HG03571 (cell line): Measurements from ENCODE around the gene MET.
"Not testable (repeated sequence)": the region's sequence is repeated elsewhere in the genome, so short reads cannot be mapped to it uniquely, and the experiment has no call there.

Experiments
- ATAC-seq: cut with Tn5 transposase; IDR thresholded peaks from one replicate; pipeline ENCODE4 v1.9.1; 2021; ENCODE audit not compliant: unreplicated experiment

MET gene

DNA sequence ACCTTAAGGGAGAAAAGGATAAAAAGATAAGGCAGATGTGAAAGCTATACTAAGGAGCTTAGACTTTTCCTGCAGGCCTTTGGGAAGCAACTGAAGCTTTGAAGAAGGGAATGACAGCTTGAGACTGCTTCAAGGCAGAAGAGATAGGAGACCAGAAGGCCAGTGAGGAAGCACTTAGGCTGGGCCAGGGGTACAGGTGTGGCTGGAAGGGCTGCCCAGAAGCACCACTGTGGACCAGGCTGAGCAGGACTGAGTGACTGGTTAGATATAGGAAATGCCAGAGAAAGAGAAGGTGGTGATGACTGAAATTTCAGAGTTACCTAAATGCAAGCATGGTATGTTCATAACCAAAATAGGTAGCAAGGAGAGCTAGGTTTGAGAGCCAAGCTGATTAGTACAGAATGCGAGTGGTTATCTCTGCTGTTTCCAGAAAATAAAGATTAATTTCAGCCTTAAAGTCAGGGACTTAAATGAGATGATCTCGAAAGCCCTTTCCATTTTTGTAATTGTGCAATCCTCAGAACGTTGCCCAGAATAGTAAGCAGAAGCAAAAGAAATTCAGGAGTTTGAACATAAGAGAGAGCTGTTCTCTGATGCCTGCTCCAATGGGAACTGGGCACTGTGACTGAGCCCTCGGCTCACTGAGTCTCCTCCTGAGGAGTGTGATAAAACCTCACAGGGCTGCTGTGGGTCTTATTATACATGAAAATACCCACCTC is 54.9 kb downstream of the MET start:
- ATAC-seq: no peak

DNA sequence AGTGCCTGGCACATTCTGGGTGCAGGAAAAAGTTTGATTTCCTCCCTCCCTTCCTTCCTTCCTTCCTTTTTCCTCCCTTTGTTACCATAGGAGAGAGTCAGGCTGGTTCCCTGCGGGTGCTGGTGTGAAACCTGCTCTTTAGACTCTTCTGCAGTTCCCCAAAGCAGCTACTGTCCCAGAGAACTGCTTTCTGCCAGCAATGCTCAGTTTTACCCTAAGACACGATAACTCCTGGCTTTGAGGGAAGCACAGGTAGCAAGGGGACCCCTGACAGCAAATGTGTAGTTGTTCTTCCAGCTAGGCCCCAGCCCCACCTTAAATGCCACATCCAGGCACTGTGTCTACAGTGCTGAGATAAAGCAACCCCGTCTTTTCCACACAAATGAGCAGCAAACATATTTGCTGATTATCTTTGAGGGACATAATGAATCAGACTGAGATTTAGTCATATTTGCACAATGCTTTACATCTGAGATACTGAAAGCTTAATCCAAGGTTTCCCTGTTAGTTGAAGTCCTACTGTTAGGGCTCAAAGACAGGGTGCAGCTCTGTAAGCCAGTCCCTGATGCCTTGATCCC is 55.5 kb downstream of the MET start:
- ATAC-seq: no peak

DNA sequence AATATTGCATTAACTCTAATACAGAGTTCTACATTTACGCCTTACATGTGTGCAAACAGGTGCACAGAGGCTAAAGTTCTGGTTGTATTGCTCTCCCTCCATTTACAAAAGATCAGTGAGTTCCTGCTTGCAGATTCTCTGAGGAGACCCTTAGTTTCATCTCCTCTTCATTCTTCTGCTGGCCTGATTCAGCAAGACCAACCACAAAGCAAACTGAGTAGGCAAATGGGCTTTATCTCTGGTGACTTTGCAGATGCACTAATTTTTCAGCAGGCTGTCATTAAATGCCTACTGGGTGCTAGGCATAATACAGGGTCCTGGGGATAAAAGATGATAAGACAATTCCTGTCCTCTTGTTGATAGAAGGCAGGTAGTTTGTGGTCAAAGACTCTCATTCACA is 56.4 kb downstream of the MET start:
- ATAC-seq: no peak

DNA sequence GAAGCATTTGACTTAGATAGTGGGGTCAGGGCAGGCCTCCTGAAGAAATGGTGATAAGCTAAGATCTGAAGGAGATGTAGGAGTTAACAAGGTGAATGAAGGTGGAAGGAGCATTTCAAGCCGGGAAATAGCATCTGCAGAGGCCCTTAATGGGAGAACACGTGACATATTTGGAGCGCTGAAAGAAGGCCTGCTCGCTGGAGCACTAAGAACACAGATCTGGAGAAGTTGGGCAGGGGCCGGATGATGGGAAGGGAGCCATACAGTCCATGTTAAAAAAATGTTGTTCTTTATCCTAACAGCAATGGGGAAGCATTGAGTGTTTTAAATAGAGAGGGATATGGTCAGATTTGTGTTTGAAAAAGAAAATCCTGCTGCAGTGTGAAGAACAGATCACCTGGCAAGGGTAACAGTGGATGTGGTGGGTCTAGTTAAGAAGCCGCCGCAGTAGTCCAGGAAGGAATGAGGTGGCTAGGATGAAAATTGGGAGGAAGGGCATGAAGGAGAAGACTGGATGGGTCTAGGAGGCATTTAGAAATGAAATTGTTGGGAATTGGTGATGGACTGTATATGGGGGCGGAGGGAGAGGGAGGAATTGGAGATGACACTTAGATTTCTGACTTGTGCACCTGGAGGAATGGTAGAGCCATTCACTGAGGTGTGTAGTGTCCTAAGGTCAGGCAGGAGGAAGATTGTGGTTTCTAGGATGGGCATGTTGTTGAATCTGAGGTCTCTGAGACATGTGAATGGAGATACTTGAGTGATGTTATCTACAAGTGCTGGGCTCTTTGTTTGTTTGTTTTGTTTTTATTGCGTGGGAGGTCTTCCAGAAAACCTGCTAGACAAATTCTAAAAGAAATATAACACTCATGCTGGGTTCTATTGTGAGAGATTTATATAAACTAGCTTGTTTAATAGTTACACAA is 58.4 kb downstream of the MET start:
- ATAC-seq: no peak

DNA sequence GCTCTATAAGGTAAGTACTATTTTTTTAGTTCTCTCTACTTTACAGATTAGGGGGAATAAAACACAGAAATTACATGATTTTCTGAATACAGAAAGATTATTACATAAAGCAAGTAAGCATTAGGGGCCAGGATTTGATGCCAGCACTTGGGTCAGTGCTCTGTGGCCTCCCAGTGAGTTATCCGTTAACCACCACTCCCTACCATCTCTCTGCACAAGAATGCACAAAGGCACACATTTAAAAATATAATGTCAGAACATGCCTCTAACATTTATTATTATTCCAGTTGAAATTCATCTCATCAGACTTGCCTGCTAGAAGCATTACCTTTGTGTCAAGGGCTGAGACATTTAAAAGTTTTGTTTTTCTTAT is 59.0 kb downstream of the MET start:
- no peak for ATAC-seq

- no peak for ATAC-seq
Measured at GRCh38 chr7:116731445-116732335, 59.7 kb downstream of the MET start.

DNA sequence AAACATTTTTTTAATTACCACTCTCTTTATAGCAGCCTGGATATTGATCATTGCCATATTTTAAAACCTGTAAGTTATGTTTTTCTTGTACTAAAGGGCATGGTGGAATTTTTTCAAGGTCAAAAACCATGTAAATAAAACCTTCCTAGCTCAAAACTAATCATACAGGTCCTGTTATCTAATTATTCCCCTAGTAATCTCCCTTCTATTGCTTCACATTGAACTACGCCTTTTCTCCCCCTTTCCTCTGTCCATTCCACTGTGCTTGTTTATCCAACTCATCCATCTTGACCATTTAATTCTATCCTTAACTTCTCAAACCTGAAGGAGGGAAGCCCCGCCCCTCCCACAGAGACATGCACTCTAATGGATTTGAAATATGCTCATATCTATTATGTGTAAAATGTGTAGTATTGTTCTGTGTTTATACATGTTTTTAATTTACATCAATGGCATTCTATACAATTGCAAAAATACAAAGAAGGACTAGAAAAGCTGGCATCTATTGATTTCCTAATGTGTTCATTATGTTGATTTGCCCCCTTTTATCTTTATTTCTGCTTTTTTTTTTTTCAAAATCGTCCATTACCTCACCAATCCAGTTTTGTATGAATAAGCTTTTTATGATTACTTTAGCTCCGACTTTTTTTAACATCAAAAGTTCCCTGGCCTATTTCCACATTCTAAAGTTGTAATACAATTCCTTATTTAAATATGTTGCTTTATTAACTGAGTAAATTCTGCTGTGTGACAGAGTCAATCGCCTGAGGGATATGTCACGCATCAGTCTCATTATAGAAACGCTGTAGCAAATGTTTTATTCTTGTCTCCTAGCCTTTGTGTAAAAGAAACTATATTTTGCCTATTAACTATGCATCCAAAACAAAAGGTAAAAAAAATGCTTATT is 61.0 kb downstream of the MET start:
- no peak for ATAC-seq

- ATAC-seq: no peak
Measured at GRCh38 chr7:116733924-116734580, 62.1 kb downstream of the MET start.

GRCh38 chr7:116734710-116735109 is 62.7 kb downstream of the MET start:
- no peak for ATAC-seq

GRCh38 chr7:116736927-116737715 is 65.1 kb downstream of the MET start:
- ATAC-seq: no peak

GRCh38 chr7:116738378-116738777 is 66.4 kb downstream of the MET start:
- ATAC-seq: no peak

DNA sequence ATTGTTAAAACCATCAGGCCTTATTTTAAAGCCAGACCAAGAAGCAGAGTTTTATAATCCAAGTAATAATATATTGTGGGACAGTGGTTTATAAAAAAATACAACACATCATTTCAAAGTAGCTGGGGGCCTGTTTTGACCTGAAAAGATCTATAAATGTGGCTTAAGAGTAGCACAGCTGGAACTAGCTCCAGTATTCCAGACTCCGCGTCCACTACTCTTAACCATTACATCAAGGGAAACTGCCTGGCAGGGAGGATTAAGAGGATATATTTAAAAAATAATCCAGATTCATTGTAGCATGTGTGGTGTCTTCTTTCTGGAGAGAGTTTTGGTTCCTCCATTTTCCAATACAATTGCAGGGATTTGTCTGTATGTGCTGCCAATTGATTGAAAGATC is 67.3 kb downstream of the MET start:
- no peak for ATAC-seq

- ATAC-seq: no peak
Measured at GRCh38 chr7:116740231-116740630, 68.2 kb downstream of the MET start.

- no peak for ATAC-seq
Measured at GRCh38 chr7:116740755-116741462, 68.9 kb downstream of the MET start.

DNA sequence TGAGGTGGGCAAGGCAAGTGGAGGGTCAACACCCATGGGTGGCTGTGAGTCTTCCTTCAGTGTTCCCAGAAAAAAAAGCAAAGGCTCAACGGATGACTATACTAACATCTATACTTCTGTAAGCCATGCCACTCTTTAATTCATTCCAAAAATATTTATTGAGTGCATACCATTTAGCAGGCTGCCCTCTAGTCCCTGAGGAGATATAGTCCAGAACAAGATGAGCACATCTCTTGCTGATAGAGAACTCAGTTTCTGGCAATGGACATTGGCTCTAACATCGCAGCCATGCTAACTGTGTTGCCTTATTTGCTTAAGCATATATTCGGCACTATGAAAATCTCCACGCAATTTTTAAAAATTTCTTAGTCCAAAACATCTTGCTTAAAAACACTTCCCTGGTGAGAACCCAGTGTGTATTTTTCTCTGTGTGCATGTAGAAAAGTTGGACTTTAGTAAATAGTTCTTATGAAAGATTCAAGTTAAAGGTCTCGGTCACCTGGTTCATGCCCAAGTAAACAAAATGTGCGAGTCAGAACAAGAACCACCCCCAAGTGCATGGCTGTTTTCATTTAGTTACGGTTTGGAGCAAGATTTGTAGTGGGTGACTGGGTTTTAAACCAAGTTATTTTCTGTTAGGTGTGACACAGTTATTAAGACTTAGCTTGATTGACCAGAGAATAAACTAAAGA is 69.8 kb downstream of the MET start:
- ATAC-seq: no peak

- ATAC-seq: no peak
Measured at GRCh38 chr7:116742641-116743040, 70.6 kb downstream of the MET start.

DNA sequence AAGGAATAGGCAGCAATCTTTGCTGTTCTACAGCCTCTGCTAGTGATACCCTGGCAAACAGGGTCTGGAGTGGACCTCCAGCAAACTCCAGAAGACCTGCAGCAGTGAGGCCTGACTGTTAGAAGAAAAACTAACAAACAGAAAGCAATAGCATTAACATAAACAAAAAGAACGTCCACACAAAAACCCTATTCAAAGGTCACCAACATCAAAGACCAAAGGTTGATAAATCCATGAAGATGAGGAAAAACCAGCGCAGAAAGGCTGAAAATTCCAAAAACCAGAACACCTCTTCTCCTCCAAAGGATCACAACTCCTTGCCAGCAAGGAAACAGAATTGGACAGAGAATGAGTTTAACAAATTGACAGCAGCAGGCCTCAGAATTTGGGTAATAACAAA is 71.8 kb downstream of the MET start:
- not testable (repeated sequence) for ATAC-seq
